Naive thymus-derived CD8-positive, alpha-beta T cell (primary cell): Measurements from ENCODE around the gene CUL5. TPM values are rescaled to one million over a fixed set of nuclear protein-coding genes. Genes with fewer than 3 reads are reported as not detected.

Experiments
- ATAC-seq, 2 donors: fragments of 150-1000 bp; cut with Tn5 transposase in 1 of 2; sonication (Bioruptor Pico), chemical (Tn5 transposase) in 1 of 2; 1 replicate in 1 of 2; 2 replicates in 1 of 2; pipeline ENCODE4 v1.10.0; 2021; ENCODE audit warnings: mild to moderate bottlenecking in 2 of 2, moderate library complexity in 2 of 2
- POLR2A ChIA-PET: fragments of 350-600 bp; sonication (Branson Sonifier 250); formaldehyde crosslinking; loops from one replicate; lab custom pipeline; 2021; ENCODE audit warnings: antibody characterized with exemption; lab: Charles Lee
- DNase-seq, 10 donors: peaks; one replicate each; pipeline versions ENCODE4 v3.0.0 to v3.0.0-alpha.2; 2020 to 2022
- H3K27ac Mint-ChIP-seq, 10 donors: one replicate each; pipeline ENCODE4 v1.8.0; 2020 to 2022; ENCODE audit warnings: mild to moderate bottlenecking in 10 of 10, mixed read lengths in 10 of 10, moderate library complexity in 4 of 10, inconsistent platforms in 1 of 10
- H3K27me3 Mint-ChIP-seq, 5 donors: one replicate each; pipeline ENCODE4 v1.8.0; 2021 to 2022; ENCODE audit warnings: mixed read lengths in 5 of 5
- H3K36me3 Mint-ChIP-seq, 3 donors: one replicate each; pipeline ENCODE4 v1.8.0; 2020 to 2022; ENCODE audit warnings: mixed read lengths in 3 of 3, mild to moderate bottlenecking in 2 of 3, inconsistent platforms in 1 of 3
- H3K4me1 Mint-ChIP-seq, 4 donors: one replicate each; pipeline ENCODE4 v1.8.0; 2021 to 2022; ENCODE audit warnings: mixed read lengths in 4 of 4
- H3K4me3 Mint-ChIP-seq, 10 donors: one replicate each; pipeline ENCODE4 v1.8.0; 2020 to 2022; ENCODE audit warnings: mild to moderate bottlenecking in 10 of 10, mixed read lengths in 10 of 10, moderate library complexity in 6 of 10, inconsistent platforms in 1 of 10
- H3K9me3 Mint-ChIP-seq, 9 donors: one replicate each; pipeline ENCODE4 v1.8.0; 2020 to 2022; ENCODE audit warnings: mixed read lengths in 9 of 9, mild to moderate bottlenecking in 3 of 9, inconsistent platforms in 1 of 9, moderate library complexity in 1 of 9
- polyA plus RNA-seq, 3 donors: library from polyadenylated mRNA; unstranded; fragments of 300-500 nt; fragmentation: Illumina TruSeq; gene quantifications; one replicate each; pipeline ENCODE4 v1.2.3, GENCODE V29; 2021
- total RNA-seq, 8 experiments: library from RNA in 2 of 8; stranded (reverse) in 2 of 8; gene quantifications; one replicate each; pipeline ENCODE4 v1.2.3 and lab custom pipeline; 2021 to 2026

The CUL5 gene
- total and polyA plus RNA-seq, 5 experiments from 2014 or later = 31.7 to 44.2 (median 38.2) TPM

DNA sequence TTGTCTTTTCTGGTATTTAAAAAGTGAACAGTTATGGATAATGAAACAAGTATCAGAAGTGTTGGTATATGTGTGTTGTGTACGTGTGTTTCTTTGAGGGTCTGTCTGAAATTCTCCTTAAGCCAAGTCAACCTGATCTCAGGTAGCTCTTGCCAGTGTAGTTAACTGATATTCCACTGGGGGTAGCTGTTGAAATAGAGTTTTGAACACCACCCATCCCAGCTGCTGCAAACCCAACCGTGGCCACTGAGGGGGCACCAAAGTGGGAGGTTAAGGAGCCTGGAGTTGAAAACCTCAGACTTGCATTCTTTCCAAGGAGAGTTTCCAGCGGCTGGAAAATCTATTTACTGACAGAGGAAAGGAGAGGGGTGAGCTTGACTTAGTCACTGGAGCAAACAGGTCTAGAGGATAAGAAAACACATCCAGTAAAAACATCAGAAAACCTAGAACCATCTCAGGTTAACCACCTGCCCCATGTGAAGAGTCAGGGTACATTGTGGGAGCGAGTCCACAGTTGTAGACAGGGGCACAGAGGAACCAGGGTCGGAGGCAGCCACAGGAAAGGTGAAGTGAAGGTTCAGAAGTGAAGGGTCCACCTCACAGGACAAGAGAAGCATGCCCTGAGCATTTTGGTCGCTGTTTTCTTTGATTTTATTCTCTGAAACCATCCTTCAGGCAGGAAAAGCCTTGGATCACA lies 8.8 kb upstream of the CUL5 start:
- Mint-ChIP-seq H3K27ac (peak overlapping the region in 1 of 10 donors; percentile 24), H3K4me1 (peaks cover 0 to 6% (median under 1%) of the 10 kb centered on the region in 4 donors), H3K4me3 (no peak overlapping the region), H3K27me3 (peaks cover 0 to 17% (median 3%) of the 10 kb centered on the region in 5 donors), H3K9me3 (no peaks in the 10 kb centered on the region), H3K36me3 (no peaks in the 10 kb centered on the region)
- POLR2A ChIA-PET = no interaction called here
- ATAC-seq (peak; percentile 94 to 98), DNase-seq (peak in 8 of 10 donors; percentile 4 to 49 (median 33))

DNA sequence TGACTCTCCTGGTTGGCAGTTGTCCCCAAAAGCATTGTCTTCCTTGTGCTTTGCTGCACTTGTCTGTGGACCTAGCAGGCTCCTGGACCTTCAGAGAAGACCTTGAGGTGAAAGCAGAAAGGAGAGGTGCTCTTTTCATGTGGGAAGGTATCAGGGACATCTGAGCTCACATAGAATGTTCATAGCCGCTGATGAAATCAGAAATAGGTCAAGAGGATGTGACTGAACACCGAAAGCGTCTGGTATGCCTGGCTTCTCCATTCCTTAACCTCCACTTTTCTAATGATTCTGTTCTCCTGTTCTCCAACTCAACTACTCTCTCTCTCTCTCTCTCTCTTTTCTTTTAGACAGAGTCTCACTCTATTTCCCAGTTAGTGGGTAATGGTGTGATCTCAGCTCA lies 6.2 kb upstream of the CUL5 start:
- Mint-ChIP-seq H3K27me3 (no peaks in the 10 kb centered on the region), H3K4me1 (peaks cover 0 to 6% (median under 1%) of the 10 kb centered on the region in 4 donors), H3K27ac (no peak overlapping the region), H3K4me3 (no peak overlapping the region), H3K36me3 (no peaks in the 10 kb centered on the region), H3K9me3 (no peaks in the 10 kb centered on the region)
- no peak for DNase-seq
- ATAC-seq = no peak
- POLR2A ChIA-PET = no interaction called here

DNA sequence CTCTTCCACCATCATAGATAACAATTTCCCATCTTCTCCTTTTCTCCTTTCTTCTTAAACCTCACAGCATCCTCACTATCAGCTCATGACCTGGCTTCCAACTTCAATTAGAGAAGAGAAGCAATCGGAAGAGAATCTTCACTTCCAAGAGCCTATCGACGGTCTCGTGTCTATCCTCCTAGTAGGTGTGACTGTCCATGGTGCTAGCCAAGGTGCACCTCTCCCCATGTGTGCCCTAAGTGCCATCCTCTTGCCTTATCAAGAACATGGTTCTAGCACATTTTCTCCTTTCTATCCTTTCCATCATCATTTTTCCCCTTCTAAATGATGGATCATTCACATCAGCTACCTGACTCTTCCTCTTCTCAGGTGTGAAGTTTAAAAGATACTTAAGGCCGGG lies 5.1 kb upstream of the CUL5 start:
- Mint-ChIP-seq H3K9me3 (no peaks in the 10 kb centered on the region), H3K36me3 (no peaks in the 10 kb centered on the region), H3K27ac (no peak overlapping the region), H3K4me1 (peaks cover 1 to 6% (median 3%) of the 10 kb centered on the region in 4 donors), H3K27me3 (no peaks in the 10 kb centered on the region), H3K4me3 (no peak overlapping the region)
- POLR2A ChIA-PET = no interaction called here
- DNase-seq (no peak), ATAC-seq (no peak)

DNA sequence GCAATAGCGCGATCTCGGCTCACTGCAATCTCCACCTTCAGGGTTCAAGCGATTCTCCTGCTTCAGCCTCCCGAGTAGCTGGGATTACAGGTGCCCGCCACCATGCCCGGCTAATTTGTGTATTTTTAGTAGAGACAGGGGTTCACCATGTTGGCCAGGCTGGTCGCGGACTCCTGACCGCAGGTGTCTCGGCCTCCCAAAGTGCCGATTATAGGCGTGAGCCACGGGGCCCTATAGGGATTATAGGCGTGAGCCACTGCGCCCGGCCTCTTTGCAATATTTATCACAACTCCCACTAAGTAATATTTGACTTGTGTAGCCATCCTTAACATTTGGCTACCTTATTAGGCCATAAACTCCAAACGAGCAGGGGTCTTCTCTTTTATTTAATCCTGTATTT lies 879 bp upstream of the CUL5 start:
- DNase-seq = no peak
- Mint-ChIP-seq H3K27ac (peak overlapping the region in 5 of 10 donors; percentile 53 to 99 (median 98)), H3K36me3 (peaks cover 0 to 4% (median 0%) of the 10 kb centered on the region in 3 donors), H3K9me3 (no peaks in the 10 kb centered on the region), H3K4me1 (peaks cover 8 to 16% (median 11%) of the 10 kb centered on the region in 4 donors), H3K27me3 (no peaks in the 10 kb centered on the region), H3K4me3 (peak overlapping the region in 7 of 10 donors; percentile 23 to 99 (median 97))
- no peak for ATAC-seq
- POLR2A ChIA-PET = no interaction called here

DNA sequence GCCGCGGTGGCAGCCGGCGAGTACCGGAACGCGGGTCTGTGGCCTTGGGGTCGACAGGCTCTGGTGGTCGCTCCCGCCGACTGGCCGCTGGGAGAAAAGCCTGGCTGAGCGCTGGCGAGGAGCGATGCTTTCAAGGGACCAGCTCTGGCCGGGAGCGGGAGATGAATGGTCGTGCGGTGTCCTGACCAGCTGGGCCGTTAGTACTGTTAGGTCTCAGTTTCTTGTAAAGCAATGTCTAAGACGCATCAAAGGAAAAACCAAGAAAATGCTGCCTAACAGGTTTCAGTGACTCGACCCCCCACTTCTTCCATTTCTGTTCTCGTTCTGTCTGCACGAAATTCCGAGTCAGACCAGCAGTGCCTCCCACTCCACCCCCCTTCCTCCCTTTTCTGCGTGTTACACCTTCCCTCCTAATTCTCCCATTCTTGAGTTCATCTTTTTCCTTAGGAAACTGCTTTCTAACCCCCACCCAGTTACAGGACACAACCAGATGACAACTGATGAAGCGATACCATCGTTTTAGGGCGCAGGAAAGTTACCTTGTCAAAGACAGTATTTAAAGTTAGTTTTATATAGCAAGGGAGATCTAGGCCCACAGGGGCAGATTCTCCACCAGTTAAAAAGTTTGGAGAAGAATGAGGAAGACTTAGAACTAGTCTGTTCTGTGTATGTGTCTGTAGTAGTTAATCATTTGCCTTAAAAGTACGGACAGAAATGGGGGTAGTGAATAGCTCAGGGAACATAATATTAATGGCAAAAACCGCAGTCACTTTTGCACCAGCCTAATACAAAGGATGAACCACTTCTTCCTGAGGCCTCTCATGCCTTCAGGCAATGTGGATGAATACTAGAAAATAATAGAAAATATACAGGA lies 1.0 kb downstream of the CUL5 start:
- Mint-ChIP-seq H3K4me3 (peak overlapping the region in 8 of 10 donors; percentile 95 to 99 (median 98)), H3K27me3 (no peaks in the 10 kb centered on the region), H3K9me3 (no peaks in the 10 kb centered on the region), H3K27ac (peak overlapping the region; percentile 94 to 99 (median 98)), H3K4me1 (peaks cover 10 to 19% (median 11%) of the 10 kb centered on the region in 4 donors), H3K36me3 (peaks cover 0 to 4% (median 0%) of the 10 kb centered on the region in 3 donors)
- peak in 1 of 10 donors; percentile 8 for DNase-seq
- POLR2A ChIA-PET = interaction anchor here (0.8 to 1.5 kb wide), 5 partner anchors 11 to 655 kb away, joined by 3 to 11 read pairs (median 4); partner anchors contain the start of genes ATM, DDX10 and NPAT
- no peak for ATAC-seq

DNA sequence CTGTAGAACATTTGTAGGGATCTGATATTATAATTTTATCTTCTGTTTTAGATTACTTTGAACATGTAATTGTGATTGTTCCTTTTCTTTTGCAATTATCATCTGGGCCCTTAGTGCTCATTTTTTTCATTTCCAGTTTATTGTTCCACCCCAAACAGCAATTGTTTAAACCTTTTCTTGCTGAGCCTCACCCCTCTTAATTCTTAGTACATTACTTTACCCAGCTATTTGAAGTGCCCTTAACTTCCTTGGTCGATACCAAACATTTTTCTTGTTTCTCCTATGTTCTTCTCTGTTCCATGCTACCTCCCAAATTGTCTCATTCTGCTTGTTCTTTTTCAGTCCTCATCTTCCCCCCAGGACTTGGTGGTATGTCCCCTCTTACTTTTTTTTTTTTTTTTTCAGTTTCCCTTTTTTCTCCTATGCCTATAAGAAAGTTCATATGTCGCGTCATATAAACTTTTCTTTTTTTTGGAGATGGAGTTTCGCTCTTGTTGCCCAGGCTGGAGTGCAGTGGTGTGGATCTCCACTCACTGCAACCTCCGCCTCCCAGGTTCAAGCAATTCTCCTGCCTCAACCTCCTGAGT lies 3.5 kb downstream of the CUL5 start:
- Mint-ChIP-seq H3K9me3 (no peaks in the 10 kb centered on the region), H3K27ac (no peak overlapping the region), H3K27me3 (no peaks in the 10 kb centered on the region), H3K36me3 (peaks cover 0 to 24% (median 0%) of the 10 kb centered on the region in 3 donors), H3K4me3 (no peak overlapping the region), H3K4me1 (peaks cover 11 to 43% (median 31%) of the 10 kb centered on the region in 4 donors)
- ATAC-seq = no peak
- DNase-seq = no peak
- POLR2A ChIA-PET = no interaction called here

DNA sequence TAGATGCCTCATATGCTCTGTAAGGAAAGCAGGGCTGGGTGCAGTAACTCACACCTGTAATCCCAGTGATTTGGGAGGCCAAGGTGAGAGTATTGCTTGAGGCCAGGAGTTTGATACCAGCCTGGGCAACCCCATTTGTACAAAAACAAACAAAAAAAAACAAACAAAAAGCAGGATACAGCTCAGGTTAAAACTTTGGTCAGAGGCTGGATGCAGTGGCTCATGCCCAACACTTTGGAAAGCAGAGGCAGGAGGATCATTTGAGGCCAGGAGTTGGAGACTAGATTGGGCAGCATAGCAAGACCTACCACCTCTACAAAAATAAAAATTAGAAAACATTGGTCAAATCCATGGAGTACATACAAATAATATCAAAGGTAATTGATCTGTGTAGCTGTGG lies 7.9 kb downstream of the CUL5 start:
- no peaks in the 10 kb centered on the region for H3K27me3 Mint-ChIP-seq
- H3K27ac Mint-ChIP-seq = peak overlapping the region in 3 of 10 donors; percentile 18 to 38 (median 18)
- no peak for ATAC-seq
- DNase-seq = no peak
- no peaks in the 10 kb centered on the region for H3K9me3 Mint-ChIP-seq
- POLR2A ChIA-PET = no interaction called here
- H3K4me3 Mint-ChIP-seq = peak overlapping the region in 4 of 10 donors; percentile 15 to 59 (median 40)
- peaks cover 27 to 59% (median 45%) of the 10 kb centered on the region in 4 donors for H3K4me1 Mint-ChIP-seq
- peaks cover 0 to 32% (median 2%) of the 10 kb centered on the region in 3 donors for H3K36me3 Mint-ChIP-seq

DNA sequence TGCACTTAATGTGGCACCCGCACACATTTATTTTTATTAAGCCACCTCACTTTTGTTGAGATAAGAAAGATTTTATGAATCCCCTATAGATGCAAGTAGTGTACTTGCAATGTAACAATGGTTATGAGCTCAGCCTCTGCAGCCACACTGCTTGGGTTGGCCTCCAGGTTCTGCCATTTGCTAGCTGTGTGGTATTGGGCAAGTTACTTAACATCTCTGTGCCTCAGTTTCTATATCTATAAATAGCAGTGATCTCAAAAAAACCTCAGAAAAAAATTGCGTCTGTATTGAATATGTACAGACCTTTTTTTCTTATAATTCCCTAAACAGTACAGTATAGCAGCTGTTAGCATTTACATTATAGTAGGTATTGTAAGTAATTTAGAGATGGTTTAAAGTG lies 10.0 kb downstream of the CUL5 start:
- Mint-ChIP-seq H3K4me3 (peak overlapping the region in 1 of 10 donors; percentile 11), H3K4me1 (peaks cover 32 to 77% (median 53%) of the 10 kb centered on the region in 4 donors), H3K36me3 (peaks cover 0 to 36% (median 2%) of the 10 kb centered on the region in 3 donors), H3K27me3 (no peaks in the 10 kb centered on the region), H3K27ac (peak overlapping the region in 2 of 10 donors; percentile 19 to 36), H3K9me3 (no peaks in the 10 kb centered on the region)
- ATAC-seq (no peak), DNase-seq (no peak)
- POLR2A ChIA-PET = no interaction called here

DNA sequence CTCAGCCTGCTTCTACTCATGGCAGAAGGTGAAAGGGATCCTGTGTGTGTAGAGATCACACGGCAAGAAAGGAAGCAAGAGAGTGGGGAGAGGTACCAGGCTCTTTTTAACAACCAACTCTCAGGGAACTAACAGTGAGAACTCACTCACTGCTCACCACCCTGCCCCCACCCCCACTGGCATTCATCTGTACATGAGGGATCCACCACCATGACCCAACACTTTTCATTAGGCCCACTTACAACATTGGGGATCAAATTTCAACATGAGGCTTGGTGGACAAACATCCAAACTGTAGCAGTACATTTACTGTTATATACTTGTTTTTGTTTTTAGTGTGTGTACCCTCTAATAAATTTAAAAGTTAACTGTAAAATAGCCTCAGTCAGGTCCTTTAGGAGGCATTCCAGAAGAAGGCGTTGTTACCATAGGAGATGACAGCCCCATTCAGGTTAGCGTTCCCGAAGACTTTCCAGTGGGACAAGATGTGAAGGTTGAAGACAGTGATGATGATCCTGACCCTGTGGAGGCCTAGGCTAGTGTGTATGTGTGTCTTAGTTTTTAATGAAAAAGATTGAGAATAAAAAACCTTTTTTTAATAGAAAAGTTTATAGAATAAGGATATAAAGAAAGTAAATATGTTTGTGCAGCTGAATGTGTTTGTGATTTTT lies 11.3 kb downstream of the CUL5 start:
- Mint-ChIP-seq H3K9me3 (no peaks in the 10 kb centered on the region), H3K4me1 (peaks cover 38 to 83% (median 58%) of the 10 kb centered on the region in 4 donors), H3K27ac (peak overlapping the region in 1 of 10 donors; percentile 36), H3K27me3 (no peaks in the 10 kb centered on the region), H3K36me3 (peaks cover 0 to 36% (median 2%) of the 10 kb centered on the region in 3 donors), H3K4me3 (peak overlapping the region in 2 of 10 donors; percentile 8 to 19)
- POLR2A ChIA-PET = no interaction called here
- DNase-seq = no peak
- no peak for ATAC-seq

DNA sequence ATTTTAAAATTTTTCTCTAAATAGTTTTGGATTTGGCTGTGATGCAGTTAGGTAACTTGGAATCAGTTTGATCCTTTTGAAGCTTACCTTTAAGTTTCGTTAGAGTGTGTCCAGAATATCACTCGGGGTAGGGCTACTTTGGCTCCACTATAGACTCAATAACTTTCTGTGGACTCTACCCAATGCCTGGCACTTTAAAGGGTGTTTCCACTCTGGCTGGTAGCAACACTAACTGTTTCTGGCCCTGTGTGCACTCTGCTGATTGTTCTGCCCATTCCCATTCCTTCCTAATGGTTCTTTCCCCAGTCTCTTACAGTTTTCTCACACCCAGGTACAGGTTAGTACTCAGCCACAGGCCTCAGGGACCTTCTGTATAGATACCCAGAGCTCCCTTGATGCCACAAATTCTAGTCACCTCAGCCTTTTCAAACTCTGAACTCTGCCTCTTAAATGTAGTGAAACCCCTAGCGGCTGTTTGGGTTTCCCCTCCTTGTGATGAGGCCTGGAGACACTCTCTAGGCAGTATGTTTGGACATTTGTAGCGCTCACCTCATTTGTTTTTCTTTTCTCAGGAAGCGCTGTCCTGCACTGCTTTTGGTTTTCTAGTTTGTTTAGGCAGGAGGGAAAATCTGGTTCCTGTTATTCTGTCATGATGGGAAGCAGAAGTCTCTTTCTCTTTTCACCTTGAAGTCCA lies 16.8 kb downstream of the CUL5 start:
- peak overlapping the region in 7 of 10 donors; percentile 3 to 54 (median 43) for H3K27ac Mint-ChIP-seq
- DNase-seq (no peak), ATAC-seq (peak in 1 of 2 donors; percentile 38)
- H3K4me1 Mint-ChIP-seq = peaks cover 34 to 66% (median 60%) of the 10 kb centered on the region in 4 donors
- H3K27me3 Mint-ChIP-seq = no peaks in the 10 kb centered on the region
- H3K4me3 Mint-ChIP-seq = peak overlapping the region in 3 of 10 donors; percentile 4 to 16 (median 10)
- POLR2A ChIA-PET = no interaction called here
- H3K9me3 Mint-ChIP-seq = peaks cover 0 to 1% (median 0%) of the 10 kb centered on the region in 9 donors
- H3K36me3 Mint-ChIP-seq = peaks cover 0 to 21% (median 10%) of the 10 kb centered on the region in 3 donors

DNA sequence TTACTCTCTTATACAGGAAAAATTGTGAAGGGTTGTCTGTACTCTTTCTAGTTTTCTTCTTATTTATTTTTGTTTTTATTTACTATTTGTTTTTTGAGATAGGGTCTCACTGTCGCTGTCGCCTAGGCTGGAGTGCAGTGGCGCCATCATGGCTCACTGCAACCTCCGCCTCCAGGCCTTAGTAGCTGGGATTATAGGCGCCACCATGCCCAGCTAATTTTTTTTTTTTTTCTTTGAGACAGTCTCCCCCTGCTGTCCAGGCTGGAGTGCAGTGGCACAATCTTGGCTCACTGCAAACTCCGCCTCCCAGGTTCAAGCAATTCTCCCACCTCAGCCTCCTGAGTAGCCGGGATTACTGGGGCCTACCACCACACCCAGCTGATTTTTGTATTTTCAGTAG lies 18.4 kb downstream of the CUL5 start:
- H3K27ac Mint-ChIP-seq = peak overlapping the region in 1 of 10 donors; percentile 0
- POLR2A ChIA-PET = interaction anchor here (0.7 kb wide), 1 partner anchor 129 kb away, joined by 4 read pairs; no protein-coding TSS in a partner anchor
- H3K36me3 Mint-ChIP-seq = peaks cover 0 to 30% (median 20%) of the 10 kb centered on the region in 3 donors
- no peaks in the 10 kb centered on the region for H3K27me3 Mint-ChIP-seq
- no peak overlapping the region for H3K4me3 Mint-ChIP-seq
- peaks cover 0 to 10% (median 0%) of the 10 kb centered on the region in 9 donors for H3K9me3 Mint-ChIP-seq
- ATAC-seq (no peak), DNase-seq (no peak)
- peaks cover 26 to 61% (median 50%) of the 10 kb centered on the region in 4 donors for H3K4me1 Mint-ChIP-seq
